HG03558 (cell line): ENCODE results near the gene APBB2.

Experiments used
- ATAC-seq: cut with Tn5 transposase; IDR thresholded peaks from one replicate; pipeline ENCODE4 v1.9.1; 2021; ENCODE audit warnings: moderate number of reproducible peaks; ENCODE audit not compliant: unreplicated experiment; ENCODE audit errors: extremely low read depth

Gene APBB2

GRCh38 chr4:41110050-41110449 lies 104.3 kb downstream of the APBB2 start:
- no peak for ATAC-seq

- no peak for ATAC-seq
Measured at GRCh38 chr4:41108481-41108880, 105.9 kb downstream of the APBB2 start.

- no peak for ATAC-seq
Measured at GRCh38 chr4:41106694-41107419, 107.5 kb downstream of the APBB2 start.

GRCh38 chr4:41106081-41106480 lies 108.3 kb downstream of the APBB2 start:
- no peak for ATAC-seq

- no peak for ATAC-seq
Measured at GRCh38 chr4:41104155-41104554, 110.2 kb downstream of the APBB2 start.

- no peak for ATAC-seq
Measured at GRCh38 chr4:41103657-41104056, 110.7 kb downstream of the APBB2 start.

- ATAC-seq: no peak
Measured at GRCh38 chr4:41102414-41103092, 111.8 kb downstream of the APBB2 start.

- no peak for ATAC-seq
Measured at GRCh38 chr4:41098093-41099048, 116.0 kb downstream of the APBB2 start.

GRCh38 chr4:41095973-41096372 lies 118.4 kb downstream of the APBB2 start:
- no peak for ATAC-seq

- no peak for ATAC-seq
Measured at GRCh38 chr4:41095192-41095872, 119.0 kb downstream of the APBB2 start.

GRCh38 chr4:41092128-41092527 lies 122.2 kb downstream of the APBB2 start:
- ATAC-seq: no peak

GRCh38 chr4:41081847-41082246 lies 132.5 kb downstream of the APBB2 start:
- ATAC-seq: no peak

- ATAC-seq: no peak
Measured at GRCh38 chr4:41080976-41081375, 133.4 kb downstream of the APBB2 start.

- no peak for ATAC-seq
Measured at GRCh38 chr4:41079881-41080560, 134.3 kb downstream of the APBB2 start.

- ATAC-seq: no peak
Measured at GRCh38 chr4:41077628-41078027, 136.7 kb downstream of the APBB2 start.

- ATAC-seq: no peak
Measured at GRCh38 chr4:41076481-41076880, 137.9 kb downstream of the APBB2 start.

GRCh38 chr4:41074215-41074614 lies 140.1 kb downstream of the APBB2 start:
- no peak for ATAC-seq

- no peak for ATAC-seq
Measured at GRCh38 chr4:41072021-41072777, 142.1 kb downstream of the APBB2 start.
